ENCODE measurements around the gene ASB17.
"Not testable (repeated sequence)": the region's sequence is repeated elsewhere in the genome, so short reads cannot be mapped to it uniquely, and the experiment has no call there.

Gene ASB17, protein sequence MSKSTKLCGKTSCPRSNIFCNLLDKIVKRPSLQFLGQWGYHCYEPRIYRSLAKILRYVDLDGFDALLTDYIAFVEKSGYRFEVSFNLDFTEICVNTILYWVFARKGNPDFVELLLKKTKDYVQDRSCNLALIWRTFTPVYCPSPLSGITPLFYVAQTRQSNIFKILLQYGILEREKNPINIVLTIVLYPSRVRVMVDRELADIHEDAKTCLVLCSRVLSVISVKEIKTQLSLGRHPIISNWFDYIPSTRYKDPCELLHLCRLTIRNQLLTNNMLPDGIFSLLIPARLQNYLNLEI

GRCh38 chr1:75932304-75932703 lies at the start of gene ASB17:
Gene ASB17, minus strand, starts transcription at chr1:75932404. Its CDS starts 113 bp downstream, at chr1:75932291.
- DNase-seq (ENCODE audit: low read depth in 2 of 2), result no peak

- no peak for DNase-seq (ENCODE audit: low read depth in 2 of 2)
These were observed 49.0 kb upstream of the ASB17 start for GRCh38 chr1:75980972-75981897.

GRCh38 chr1:75970631-75971030 lies 38.4 kb upstream of the ASB17 start:
- no peak for DNase-seq (ENCODE audit: low read depth in 2 of 2)

GRCh38 chr1:75969550-75969949 lies 37.3 kb upstream of the ASB17 start:
- no peak for DNase-seq (ENCODE audit: low read depth in 2 of 2)

DNA sequence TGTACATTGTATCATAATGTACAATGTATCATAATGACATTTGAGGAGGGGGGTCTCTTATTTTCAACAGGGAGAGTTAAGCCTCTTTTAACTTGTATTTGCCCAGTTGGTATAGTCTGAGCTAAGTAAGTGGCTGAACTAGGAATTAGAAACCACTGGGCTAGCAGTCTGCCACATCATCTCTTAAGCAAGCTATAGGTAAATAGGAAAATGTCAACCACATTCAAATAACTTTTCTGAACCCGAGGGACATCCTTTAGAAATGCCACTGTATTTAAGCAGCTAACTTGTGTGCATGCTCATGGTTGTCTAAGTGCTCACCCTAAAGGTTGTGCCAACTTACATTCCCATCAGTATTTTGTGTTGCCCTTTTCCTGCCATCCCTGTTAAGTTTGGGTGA lies 35.5 kb upstream of the ASB17 start:
- DNase-seq (ENCODE audit: low read depth in 2 of 2), result no peak

DNA sequence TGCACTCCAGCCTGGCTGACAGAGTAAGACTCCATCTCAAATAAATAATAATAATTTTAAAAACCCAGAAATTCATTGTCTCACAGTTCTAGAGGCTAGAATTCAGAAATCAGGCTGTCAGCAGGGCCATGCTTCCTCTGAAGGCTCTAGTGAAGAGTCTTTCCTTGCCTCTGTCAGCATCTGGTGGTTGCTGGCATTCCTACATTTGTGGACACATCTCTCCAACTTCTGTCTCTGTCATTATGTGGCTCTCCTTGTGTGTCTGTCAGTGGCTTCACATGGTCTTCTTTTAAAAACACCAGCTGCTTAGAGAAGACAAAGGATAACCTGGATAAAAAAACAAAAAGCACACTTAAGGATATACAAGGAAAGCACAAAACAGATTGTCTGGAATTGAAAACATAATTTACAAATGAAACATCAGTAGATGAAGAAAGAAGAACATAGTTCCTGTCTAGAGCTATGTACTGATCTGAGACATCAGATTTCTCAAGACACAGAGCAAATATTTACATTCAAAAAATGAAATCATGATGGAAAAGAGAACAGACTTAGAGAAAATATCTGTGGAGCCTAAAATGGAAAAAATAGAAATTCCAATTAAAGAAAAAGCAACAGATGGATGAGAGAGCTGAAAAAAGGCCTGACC lies 32.7 kb upstream of the ASB17 start:
- DNase-seq (ENCODE audit: low read depth in 2 of 2), result no peak

DNA sequence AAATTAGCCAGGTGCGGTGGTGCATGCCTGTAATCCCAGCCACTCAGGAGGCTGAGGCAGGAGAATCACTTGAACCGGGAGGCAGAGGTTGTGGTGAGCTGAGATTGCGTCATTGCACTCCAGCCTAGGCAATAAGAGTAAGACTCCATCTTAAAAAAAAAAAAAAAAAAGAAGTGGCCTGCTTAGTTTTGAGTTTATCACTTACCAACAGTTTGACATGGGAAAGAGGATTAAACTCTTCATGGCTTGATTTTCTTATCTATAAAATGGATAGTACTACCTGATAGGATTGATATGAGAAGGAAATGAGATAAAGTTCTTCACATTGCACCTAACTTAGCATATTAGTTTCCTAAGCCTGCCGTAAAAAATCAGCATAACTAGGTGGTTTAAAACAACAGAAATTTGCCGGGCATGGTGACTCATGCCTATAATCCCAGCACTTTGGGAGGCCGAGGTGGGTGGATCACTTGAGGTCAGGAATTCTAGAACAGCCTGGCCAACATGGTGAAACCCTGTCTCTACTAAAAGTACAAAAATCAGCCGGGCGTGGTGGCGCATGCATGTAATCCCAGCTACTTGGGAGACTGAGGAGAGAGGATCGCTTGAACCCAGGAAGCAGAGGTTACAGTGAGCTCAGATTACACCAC lies 32.0 kb upstream of the ASB17 start:
- not testable (repeated sequence) for DNase-seq (ENCODE audit: low read depth in 2 of 2)

DNA sequence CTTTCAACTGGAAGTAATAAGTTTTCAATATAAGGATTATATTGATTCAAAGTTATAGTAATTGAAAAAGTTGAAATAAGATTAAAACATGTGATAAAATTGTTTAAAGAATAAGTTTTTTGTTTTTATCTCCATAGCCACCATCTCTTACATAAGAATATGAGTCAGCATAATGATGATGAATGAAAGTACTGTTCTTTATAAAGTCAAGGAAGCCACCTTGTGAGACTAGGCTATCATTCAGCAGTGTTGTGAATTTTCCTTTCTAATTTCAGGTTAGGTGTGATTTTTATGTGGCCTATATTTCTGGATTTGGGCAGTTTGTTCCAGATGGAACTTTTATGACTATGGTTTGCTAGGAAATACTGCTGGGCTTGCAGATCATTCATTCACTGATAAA lies 22.4 kb upstream of the ASB17 start:
- no peak for DNase-seq (ENCODE audit: low read depth in 2 of 2)

DNA sequence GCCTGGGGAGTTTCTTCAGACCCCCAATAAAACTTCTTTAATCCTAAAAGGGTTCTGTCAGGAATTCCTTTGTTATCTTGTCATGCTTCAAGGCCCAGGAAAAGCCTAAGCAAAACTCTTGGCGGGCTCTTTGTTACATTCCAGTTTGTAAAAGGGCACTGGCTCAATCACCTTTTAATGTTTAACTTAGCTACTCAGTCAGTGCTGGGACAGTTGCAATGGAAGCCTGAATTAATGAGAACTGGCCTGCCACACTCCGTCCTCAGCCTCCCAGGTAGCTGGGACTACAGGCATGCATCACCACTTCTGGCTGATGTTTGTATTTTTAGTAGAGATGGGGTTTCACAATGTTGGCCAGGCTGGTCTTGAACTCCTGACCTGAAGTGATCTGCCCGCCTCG lies 21.3 kb upstream of the ASB17 start:
- no peak for DNase-seq (ENCODE audit: low read depth in 2 of 2)

DNA sequence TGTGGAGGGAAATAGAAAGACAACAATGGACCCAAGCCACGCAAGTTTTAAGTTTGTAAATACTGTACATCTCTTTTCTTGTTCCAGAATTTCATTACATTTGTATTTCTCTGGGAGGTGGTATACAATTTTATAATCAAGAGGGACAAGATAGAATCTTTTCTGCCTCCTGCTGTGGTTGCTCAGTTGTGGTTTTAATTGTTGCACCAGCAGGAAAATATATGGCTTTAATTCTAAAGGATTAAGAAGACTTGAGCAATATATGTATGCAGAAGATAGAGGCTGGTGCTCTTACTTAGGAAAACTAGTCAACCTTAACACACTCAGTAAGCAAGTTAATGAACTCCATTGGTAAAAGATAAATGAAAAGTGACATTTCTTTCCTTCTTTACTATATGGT lies 19.8 kb upstream of the ASB17 start:
- DNase-seq (ENCODE audit: low read depth in 2 of 2), result no peak

DNA sequence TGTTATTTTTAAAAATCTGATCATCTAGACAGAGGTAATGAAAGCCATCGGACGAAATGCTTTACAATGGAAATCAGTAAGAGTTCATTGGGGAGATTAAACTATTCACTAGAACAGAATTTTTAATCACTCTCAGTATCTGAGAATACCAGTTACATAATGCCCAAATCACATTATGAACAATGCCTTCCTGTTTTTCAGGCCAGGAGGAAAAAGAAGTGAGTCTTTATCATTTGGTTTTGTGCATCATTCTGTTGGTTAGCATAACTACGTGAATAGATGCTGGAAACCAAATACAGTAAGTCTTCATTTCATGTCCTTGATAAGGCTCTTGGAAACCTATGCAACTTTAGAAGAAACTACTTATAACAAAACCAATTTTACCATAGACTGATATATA lies 18.0 kb upstream of the ASB17 start:
- DNase-seq (ENCODE audit: low read depth in 2 of 2), result no peak

DNA sequence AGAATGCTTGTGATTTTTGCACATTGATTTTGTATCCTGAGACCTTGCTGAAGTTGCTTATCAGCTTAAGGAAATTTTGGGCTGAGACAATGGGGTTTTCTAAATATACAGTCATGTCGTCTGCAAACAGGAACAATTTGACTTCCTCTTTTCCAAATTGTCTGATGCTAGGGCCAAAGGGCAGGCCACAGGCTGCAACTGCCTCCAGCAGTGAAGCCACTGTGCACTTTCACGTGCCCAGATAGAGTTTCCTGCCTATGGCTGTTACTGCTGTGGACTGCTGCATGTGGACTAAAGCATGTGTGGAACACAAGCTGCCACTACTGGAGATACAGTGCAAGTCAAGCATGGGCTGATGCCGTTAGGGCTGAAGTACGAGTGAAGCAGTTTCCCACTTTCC lies 10.8 kb upstream of the ASB17 start:
- DNase-seq (ENCODE audit: low read depth in 2 of 2), result not testable (repeated sequence)

GRCh38 chr1:75937034-75937433 lies 4.8 kb upstream of the ASB17 start:
- no peak for DNase-seq (ENCODE audit: low read depth in 2 of 2)

DNA sequence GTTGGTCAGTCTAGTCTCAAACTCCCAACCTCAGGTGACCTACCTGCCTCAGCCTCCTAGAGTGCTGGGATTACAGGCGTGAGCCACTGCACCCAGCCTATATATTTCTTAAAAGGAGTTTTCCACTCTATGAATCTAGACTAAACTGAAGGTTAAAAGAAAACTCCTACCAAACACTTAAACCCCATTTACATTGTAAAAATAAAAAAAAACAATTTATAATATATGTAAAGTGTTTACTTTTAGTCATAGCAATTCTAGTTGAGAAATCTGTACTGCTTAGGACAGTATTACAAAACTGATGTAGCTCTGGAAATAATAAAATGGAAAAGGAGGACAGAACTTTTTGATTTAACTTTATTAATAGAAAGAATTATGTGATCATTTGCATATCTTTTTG lies 9.5 kb downstream of the ASB17 start:
- DNase-seq (ENCODE audit: low read depth in 2 of 2), result no peak

- no peak for DNase-seq (ENCODE audit: low read depth in 2 of 2)
These were observed 15.4 kb downstream of the ASB17 start for GRCh38 chr1:75916834-75917233.

DNA sequence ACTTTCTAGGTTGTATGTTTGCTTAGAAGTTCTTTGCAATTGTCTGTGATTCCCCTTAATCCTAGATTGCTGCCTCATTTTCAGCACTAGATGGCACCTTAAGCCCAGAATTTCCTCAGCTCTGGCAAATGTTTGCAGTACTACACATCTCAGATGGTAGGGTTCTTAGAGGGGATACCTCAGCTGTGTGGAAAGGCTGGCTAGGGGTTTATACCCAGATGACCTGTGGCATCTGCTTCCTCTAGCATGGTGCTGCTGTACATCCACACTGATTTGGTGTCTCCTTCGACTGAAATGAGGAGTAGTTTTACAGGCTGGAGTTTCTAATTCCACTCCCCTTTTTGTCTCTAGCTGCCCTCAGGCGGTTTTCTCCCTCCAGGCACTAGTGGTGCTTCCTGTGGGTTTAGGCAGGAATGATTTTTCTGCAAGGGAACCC lies 23.5 kb downstream of the ASB17 start:
- no peak for DNase-seq (ENCODE audit: low read depth in 2 of 2)

DNA sequence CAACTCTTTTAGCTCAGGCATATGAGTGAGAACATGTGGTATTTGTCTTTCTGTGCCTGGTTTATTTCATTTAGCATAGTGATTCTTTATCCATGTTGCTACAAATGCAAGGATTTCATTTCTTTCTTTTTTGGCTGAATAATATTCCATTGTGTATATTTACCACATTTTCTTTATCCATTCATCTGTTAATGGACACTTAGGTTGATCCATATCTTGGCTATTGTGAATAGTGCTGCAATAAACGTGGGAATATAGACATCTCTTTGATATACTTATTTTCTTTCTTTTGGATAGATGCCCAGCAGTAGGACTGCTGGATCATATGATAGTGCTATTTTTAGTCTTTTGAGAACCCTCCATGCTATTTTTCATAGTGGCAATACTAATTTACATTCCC lies 30.8 kb downstream of the ASB17 start:
- DNase-seq (ENCODE audit: low read depth in 2 of 2), result no peak

DNA sequence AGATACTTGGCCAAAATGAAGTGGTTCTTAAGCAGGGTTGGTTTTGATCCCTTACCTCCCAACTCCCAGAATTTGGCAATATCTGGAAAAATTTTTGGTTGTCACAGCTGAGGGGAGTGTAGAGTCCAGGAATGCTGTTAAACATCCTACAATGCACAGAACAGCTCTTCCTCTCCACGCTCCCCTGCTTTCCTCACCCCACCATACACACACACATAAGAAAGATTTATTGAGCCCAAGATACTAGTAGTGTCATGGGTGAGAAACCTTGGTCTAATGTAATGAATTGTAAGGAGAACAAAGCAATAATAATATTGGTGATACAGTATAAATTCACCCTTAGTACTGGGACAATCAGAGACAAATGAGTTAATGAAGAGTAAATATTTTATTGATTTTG lies 47.8 kb downstream of the ASB17 start:
- no peak for DNase-seq (ENCODE audit: low read depth in 2 of 2)

GRCh38 chr1:75879985-75880384 lies 52.2 kb downstream of the ASB17 start:
- no peak for DNase-seq (ENCODE audit: low read depth in 2 of 2)

- no peak for DNase-seq (ENCODE audit: low read depth in 2 of 2)
These were observed 61.3 kb downstream of the ASB17 start for GRCh38 chr1:75870951-75871350.

Data from stimulated activated CD4-positive, alpha-beta T cell treated with anti-CD3 and anti-CD28 coated beads, Interleukin-1b, Interleukin-23, amount 100 ng/mL, for 1 hour (primary cell).